ENCODE results near the gene LGR6. TPM values are rescaled to one million over a fixed set of nuclear protein-coding genes. Genes with fewer than 3 reads are reported as not detected.
A peak's percentile ranks its signal among the peaks of the same experiment; 100 is the strongest.
"Not testable (repeated sequence)": the region's sequence is repeated elsewhere in the genome, so short reads cannot be mapped to it uniquely, and the experiment has no call there.

The LGR6 gene
- total RNA-seq, 1 experiment from 2014 or later, result not detected

DNA sequence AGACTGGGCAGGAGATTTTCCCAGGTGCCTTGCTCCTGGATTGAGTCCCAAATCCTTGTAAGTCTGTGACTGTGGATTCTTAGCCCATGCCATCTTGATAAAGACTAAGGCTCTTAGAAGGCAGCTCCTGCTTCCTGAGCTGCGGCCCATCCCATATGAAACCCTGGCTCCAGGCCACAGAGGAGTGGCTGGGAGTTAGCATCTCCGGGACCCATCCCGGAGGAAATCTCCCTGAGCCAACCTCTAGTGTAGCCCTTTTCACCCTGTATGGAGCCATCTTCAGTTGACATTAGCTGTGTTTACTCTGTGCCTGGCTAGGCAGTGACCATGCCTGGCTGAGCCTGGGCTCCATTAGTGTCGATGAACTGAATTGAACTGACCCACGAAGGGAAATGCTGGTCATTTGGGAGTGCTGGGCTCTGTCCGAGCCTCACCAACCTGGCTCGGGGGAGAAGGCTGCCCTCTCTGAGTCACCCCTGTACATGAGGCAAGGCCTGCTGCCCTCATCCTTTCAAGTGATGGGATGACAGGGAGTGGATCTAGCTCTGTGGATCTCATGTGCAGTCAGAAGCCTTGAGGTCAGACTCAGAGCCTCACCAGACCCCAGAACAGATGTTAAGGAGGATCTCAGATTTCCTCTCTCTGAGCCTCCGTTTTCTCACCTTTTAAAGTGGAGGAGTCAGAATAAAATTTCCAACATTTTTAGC is 37.5 kb downstream of the LGR6 start:
- no peak for DNase-seq (ENCODE audit: low spot score)
- in situ Hi-C loops (cut with HindIII; ENCODE audit: low sequenced_read_pairs), result no loop called here

DNA sequence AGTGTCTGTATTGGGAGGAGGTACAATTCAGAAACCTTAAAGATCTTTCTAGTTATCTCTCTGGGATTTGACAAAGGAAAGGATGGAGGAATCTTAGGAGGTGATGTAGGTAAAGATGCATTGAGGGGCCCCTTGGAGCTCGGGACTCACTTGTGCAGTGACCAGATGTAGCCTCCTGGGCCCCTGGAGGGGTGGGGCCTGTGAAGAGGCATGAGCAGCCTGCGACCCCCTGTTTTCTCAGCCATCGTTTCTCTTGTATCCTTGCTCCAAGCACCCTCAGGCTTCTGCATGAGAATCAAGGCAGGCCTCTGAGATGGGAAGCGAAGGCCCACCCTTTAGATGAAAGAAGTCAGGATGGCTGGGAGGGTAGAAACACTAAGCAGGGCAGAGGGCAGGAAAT is 39.6 kb downstream of the LGR6 start:
- DNase-seq (ENCODE audit: low spot score), result no peak
- in situ Hi-C loops (cut with HindIII; ENCODE audit: low sequenced_read_pairs), result no loop called here

DNA sequence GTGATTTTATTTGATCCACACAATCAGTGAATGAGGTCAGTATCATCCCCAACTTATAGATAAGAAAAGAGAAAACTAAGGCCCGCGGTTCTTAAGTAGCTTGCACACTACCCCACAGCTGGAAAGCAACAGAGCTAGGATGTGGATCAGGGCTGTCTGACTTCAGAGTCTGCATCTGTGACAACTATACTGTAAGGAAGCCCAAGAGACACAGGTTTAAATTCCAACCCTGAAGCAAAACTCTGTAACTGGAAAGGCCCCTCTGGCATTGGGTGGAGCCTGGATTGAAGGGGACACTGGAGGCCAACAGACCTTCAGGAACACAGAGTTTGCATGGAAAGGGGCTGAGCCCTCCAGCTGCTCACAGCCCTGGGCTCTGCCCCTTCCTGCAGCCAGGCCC is 40.2 kb downstream of the LGR6 start:
- DNase-seq (ENCODE audit: low spot score), result no peak
- in situ Hi-C loops (cut with HindIII; ENCODE audit: low sequenced_read_pairs), result no loop called here

DNA sequence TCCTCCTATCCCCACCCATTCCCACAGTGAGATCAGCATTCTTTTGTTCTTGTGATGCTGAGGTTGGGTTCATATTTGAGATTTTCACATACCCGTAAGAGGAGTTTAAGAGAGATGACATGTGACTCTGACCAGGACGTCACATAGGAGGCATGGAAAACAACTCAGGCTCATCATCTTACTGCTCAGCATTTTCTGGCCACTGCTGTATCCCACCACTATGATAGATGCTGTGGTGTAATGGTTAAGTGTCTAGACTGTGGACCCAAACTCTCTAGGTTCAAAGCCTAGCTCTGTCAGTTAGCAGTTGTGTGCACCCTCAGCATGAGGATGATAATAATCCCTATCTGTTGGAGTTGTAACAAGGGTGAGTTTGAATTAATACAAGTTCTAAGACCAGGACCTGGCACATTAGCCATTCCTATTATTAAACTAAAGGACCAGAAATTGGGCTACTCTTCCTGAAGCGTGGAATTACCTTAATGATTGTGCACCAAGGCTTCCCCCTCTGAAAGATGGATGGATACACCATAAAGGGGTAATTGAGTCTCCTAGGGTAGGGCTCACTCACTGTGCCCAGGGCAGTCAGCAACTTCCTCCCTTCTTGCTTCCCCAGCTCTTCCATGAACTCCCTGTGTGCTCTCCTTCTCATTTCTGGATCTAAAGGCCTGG is 40.9 kb downstream of the LGR6 start:
- in situ Hi-C loops (cut with HindIII; ENCODE audit: low sequenced_read_pairs), result no loop called here
- DNase-seq (ENCODE audit: low spot score), result no peak

DNA sequence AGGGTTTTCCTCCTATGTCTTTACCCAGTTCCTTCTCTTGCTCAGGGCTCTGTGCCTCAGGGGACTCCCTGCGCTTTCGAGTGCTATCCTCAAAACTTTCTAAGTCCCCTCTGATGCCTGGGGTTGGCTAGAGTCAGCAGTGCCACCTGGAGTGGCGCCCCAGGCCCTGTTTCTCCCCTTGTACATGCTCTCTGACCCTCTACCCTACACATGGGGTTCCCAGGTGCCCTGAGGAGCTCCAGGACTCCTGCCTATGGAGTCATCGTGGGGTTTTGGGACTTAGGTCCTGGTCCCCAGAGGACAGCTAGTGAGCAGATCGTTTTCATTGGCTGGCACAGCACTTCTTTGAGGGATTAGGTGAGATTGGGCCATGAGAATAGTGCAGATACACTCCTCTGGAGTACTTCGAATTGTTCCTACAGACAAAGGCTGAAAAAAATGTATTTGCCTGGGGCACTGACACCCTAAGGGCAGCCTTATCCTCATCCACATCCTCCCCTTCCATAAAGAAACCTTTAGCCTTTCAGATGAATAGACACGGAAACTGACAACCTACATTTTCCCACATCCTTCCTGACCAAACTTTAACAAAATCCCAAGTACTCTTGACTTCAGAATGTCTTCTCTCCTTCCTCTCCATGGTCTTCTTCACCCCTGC is 41.5 kb downstream of the LGR6 start:
- in situ Hi-C loops (cut with HindIII; ENCODE audit: low sequenced_read_pairs), result no loop called here

DNA sequence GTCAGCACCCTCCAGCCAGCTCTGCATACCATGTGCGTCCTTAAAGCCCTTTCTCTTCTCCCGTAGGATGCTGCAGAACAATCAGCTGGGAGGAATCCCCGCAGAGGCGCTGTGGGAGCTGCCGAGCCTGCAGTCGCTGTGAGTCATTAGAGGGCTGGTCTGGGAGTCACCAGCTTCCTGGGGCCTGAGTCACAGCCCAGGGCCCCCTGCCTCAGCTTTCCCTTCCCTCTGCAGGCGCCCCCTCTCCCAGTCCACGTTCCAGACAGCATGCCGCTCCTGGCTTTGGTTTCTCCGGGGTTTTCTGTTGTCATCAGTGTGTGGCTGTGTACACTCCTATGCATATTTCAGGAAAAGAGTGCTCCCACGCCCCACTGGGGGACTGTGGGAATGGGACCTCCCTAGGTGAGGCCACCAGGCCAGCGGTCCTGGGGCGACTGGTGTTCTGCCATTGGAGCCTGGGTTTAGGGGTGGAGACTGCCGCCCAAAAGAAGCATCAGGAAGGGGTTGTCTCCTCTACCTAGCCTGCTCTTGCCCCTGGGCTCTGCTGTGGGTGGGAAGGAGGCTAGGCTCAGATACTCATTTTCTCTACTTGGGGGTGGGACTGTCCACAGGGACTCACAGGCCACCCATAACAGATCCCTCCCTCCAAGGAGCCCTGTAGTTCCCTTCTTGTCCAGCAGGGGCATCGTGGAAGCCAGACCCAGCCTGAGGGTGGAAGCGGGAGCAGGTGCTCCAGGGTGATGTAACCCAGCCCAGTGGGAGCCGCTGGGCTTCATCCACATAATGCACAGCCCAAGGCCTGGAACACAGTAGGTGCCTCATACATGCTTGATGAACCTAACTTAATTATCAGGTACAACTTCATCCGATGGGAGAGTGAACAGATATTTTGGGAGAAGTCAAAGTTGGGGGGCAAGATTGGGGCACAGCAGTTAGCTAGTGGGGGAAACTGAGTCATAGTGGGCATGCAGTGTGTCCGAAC is 42.5 kb downstream of the LGR6 start:
- DNase-seq (ENCODE audit: low spot score), result peak; percentile 38
- in situ Hi-C loops (cut with HindIII; ENCODE audit: low sequenced_read_pairs), result no loop called here

More for the DNA sequence above, 41.5 kb downstream of the LGR6 start:
- no peak for DNase-seq (ENCODE audit: low spot score)

DNA sequence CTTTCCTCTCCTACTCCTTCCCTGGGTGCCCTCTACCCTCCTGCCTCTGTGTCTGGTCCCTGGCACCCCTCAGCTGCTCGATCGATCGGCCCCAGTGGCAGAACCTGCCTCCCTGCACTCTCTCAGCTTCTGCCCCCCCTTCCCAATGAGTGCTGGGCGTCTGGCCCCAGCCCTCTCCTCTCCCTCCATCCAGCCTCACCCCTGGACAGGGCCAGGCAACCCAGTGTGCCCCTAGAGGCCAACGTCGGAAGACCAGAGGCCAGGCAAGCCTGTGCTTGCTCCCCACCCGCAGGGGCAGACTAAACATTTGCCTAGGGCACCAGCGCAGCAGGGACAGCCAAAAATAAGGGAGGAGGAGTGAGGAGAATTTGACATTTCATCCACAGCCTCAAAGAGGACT is 43.5 kb downstream of the LGR6 start:
- in situ Hi-C loops (cut with HindIII; ENCODE audit: low sequenced_read_pairs), result no loop called here
- DNase-seq (ENCODE audit: low spot score), result no peak

DNA sequence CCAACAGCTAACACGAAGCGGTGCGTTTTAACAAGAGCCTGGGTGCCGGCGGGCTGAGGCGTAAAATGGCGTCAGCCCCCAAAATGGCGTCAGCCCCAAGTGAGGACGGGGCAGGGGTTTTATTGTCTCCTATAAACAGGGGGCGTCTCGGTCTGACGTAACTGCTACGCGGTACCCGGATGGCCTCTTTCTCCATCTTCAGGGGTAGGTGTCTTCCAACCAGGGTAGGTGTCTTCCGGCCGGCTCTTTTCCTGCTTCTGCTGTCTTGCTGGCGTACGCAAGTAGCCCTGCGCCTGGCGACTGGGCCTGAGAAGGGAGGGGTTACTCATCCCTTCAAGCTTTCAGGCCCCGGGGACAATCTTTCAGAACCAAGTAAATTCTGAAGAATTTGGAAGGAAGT is 45.3 kb downstream of the LGR6 start:
- no peak for DNase-seq (ENCODE audit: low spot score)
- in situ Hi-C loops (cut with HindIII; ENCODE audit: low sequenced_read_pairs), result no loop called here

DNA sequence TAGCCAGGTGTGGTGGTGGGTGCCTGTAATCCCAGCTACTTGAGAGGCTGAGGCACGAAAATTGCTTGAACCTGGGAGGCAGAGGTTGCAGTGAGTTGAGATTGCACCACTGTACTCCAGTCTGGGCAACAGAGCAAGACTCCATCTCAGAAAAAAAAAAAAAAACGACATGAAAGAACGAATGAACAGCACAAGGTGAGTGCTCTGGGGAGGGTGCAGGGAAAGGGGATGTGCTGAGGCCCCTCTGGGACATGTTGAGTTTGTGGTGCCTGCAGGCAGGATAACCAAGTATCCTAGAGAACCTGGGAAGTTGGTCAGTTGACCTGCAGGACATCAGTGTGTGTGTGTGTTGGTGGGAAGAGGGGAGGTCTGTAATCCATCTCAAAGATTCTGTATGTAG is 46.6 kb downstream of the LGR6 start:
- in situ Hi-C loops (cut with HindIII; ENCODE audit: low sequenced_read_pairs); DNase-seq (ENCODE audit: low spot score): not testable (repeated sequence)

DNA sequence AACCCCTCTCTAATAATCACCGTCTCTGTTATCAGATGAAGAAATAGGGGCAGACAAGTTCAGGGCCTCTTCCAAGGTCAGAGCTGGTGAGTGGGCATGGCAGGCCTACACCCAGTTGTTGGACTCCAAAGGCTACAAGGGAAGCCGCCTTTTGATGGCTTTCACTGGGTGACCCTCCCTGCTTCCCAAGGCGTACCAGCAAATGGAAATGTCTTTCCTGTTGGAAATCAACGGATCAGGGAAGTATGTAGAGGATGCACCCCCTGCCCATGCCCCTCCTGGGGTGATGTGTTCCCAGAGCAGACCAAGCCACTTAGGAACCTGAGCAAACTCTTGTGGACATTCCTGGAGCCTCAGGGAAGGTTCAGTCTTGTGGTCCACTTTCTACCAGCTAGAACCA is 47.4 kb downstream of the LGR6 start:
- in situ Hi-C loops (cut with HindIII; ENCODE audit: low sequenced_read_pairs), result no loop called here
- no peak for DNase-seq (ENCODE audit: low spot score)

DNA sequence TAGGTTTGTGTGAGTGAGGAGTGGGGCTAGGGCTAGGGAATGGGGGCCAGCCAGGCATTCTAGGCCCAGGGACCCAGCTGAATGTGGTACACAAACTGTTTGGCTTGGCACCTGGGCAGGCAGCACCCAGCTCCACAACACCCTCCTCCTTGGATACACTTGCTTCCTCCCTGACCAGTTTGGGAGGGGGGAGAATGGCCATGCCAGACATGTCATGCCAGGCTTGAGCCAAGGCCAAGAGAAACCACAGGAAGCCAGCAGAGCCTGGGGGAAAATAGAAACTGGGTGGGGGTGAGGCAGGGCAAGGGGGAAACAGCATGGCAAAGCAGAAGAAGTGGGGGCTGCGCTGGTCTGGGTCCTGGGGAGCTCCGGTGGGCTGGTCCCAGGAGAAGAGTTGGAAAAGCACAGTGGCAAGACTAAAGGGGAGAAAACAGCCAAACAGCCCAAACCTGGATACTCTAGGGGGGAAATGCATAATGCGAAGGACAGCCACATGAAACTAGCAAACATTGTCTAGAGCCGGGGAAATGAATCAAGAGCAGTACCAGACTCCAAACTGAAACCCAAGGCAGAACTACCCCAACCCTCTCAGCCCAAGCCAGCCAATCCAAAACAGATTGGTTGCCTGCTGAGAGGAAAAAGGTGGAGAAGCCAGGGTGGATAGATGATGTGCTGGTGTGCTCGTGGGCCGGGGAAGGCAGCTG is 47.9 kb downstream of the LGR6 start:
- DNase-seq (ENCODE audit: low spot score), result no peak
- in situ Hi-C loops (cut with HindIII; ENCODE audit: low sequenced_read_pairs), result no loop called here

DNA sequence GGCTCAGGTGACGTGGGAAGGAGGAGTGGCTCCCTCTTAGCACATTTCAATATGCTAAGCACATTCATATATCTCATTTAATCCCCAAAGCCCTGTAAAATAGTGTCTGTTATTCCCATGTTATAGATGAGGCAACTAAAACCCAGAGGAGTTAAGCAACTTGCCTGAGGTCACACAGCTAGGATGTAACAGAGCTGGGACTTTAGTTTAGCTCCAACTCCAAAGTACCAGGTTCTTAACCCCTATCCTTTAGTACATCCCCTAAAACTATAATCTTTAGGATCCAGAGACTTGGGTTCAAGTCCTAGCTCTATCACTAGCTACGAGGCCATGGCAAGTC is 48.5 kb downstream of the LGR6 start:
- in situ Hi-C loops (cut with HindIII; ENCODE audit: low sequenced_read_pairs), result no loop called here
- DNase-seq (ENCODE audit: low spot score), result no peak

DNA sequence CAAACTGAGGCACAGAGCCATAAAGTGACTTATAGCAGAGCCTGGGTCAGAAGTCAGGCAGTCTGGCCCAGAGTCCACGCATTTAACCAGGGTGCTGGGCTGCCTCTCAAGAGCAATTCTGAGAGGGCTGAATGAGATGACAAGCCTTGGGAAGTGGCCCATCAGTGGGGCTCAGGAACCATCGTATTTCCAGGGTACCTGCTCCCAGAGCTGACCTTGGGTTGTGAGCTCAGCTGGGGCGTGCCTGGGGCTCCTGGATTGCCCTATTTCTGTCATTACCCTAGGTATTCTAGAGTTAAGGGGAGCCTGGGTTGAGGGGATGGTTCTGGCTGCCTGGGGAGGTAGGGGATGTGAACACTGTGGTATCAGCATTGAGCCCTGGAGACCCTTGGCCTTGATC is 49.4 kb downstream of the LGR6 start:
- in situ Hi-C loops (cut with HindIII; ENCODE audit: low sequenced_read_pairs), result no loop called here
- DNase-seq (ENCODE audit: low spot score), result no peak

DNA sequence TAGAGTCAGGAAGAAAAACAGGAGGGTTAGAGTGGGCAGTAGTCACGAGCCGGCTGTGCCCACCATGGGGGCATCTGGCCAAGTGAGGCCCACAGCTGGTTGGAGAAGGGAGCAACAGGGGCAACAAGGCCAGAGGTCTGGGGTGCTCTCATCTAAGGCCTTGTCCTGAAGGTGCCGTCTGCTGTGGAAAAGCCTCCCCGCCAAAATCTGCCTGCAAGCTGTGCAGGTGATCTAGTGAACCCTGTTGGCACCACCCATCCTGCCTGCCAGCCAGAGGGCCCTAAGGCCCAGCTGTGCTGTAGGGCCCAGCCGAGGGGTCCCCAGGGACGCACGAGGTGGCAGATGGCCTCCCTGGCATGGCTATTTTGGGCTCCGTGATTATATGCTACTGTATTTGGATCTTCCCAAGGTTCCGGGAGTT is 51.3 kb downstream of the LGR6 start:
- DNase-seq (ENCODE audit: low spot score), result no peak
- in situ Hi-C loops (cut with HindIII; ENCODE audit: low sequenced_read_pairs), result no loop called here

DNA sequence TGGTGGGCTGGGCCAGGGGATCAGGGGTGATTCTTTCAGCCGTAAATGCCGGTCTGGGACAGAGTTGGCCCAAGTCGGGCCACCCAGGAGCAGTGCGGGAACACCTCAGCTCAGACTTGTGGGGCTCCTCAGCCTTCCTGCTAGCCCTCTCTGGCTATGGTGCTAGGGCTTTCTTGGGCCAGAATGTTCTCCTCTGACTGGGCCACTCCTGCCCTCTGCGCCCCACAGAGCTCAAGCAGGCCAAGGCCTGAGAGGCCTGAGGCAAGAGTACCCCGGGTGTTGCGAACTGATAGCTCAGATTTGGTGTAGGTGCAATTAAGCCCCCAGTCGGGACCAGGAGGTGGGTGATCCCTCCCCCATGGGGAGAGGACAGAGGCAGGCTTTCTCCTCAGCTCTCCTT is 51.8 kb downstream of the LGR6 start:
- in situ Hi-C loops (cut with HindIII; ENCODE audit: low sequenced_read_pairs), result no loop called here
- no peak for DNase-seq (ENCODE audit: low spot score)

DNA sequence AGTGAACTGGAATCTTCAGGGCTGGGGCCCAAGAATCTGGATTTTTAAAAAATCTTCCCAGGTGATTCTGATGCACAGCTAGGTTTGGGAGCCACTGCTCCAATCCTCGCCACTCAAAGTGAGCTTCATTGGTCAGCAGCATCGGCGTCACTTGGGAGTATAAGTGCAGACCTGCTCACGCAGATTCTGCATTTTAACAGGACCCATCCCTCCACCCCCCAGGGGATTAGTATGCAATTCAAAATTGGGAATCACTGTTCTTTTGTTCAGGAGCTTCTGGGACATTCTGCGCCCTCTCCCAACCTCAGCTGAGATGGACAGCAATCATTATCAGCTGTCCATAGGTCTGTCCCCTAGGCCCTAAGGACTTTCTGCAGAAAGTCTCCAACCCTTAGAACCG is 53.5 kb downstream of the LGR6 start:
- no peak for DNase-seq (ENCODE audit: low spot score)
- in situ Hi-C loops (cut with HindIII; ENCODE audit: low sequenced_read_pairs), result no loop called here

DNA sequence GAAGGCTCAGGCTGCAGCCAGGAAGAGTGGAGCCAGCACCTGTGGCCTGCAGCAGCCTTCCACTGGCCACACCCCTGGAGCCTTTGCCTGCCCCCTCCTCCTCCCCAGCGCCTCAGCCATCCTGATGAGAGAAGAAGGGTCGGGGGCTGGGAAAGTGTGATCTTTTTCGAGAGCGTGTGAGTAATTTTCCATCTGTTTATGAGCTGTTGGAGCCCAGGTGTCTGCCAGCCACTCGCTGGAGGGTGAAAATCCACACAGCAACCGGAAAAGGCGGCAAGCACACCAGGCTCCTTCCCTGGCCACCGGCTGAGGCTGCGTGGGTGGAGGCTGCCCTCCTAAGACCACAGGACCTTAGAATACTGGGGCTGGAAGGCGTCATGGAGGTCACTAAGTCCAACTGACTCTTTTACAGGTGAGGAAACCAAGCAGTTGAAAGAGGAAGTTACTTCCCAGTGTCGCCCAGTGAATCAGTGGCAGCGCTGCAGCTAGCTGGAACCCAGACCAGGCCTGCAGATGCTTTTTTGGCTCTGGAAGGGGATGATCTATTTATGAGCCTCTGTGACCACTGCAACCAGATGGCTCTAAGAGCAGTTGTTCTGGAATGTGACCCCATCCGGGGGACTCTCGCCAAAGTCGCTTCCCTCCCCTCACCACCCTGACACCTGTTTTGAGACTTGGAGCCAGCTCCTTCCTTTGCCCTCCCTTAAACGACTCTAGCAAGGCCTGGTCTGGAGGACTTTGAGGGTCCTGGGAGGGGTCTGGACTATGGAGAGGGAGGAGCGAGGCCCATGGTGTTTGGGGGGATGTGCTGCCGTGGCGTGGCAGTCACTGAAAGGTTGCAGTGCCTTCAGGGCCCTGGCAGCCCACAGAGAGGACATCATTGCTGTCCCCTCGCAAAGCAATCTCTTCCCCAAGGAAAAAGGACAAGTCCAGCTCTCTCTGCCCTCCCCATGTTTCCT is 54.5 kb downstream of the LGR6 start:
- DNase-seq (ENCODE audit: low spot score), result no peak
- in situ Hi-C loops (cut with HindIII; ENCODE audit: low sequenced_read_pairs), result no loop called here

DNA sequence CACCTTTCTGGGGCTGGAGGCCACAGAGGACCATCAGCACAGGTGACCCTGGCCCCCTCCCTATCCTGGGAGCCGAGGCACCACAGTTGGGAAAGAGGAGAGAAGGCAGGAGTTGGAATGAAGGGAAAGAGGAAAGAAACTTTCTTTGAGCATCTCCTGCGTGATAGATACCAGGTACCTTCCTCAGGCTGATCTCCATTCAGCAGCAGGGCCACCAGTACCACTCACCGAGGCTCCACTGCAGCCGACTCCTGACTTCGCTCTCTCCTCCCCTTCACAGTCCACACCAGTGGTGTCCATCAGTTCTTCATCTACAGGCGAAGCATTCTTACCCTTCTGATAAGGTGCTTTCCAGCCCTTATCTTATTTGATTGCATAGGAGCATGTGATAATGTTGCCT is 55.3 kb downstream of the LGR6 start:
- DNase-seq (ENCODE audit: low spot score), result no peak

More for the DNA sequence above, 55.3 kb downstream of the LGR6 start:
- in situ Hi-C loops (cut with HindIII; ENCODE audit: low sequenced_read_pairs), result no loop called here

Measured in G401 (cell line).